HUES6 (cell line): Measurements from ENCODE around the gene DOC2B.
"Not testable (repeated sequence)": the region's sequence is repeated elsewhere in the genome, so short reads cannot be mapped to it uniquely, and the experiment has no call there.

ENCODE experiments used
- H3K27ac ChIP-seq: 2 replicates; pipeline ENCODE4 v1.7.0; 2013; ENCODE audit warnings: low read depth, mild to moderate bottlenecking, low read length, inconsistent platforms
- H3K27me3 ChIP-seq: 2 replicates; pipeline ENCODE4 v1.6.1; 2013; ENCODE audit warnings: low read length; ENCODE audit not compliant: control insufficient read depth, insufficient read depth
- H3K36me3 ChIP-seq: 2 replicates; pipeline ENCODE4 v1.6.1; 2013; ENCODE audit warnings: low read length; ENCODE audit not compliant: control insufficient read depth, insufficient read depth
- H3K4me1 ChIP-seq: 2 replicates; pipeline ENCODE4 v1.6.1; 2013; ENCODE audit warnings: low read length; ENCODE audit not compliant: control insufficient read depth, insufficient read depth
- H3K4me3 ChIP-seq: 2 replicates; pipeline ENCODE4 v1.5.1; 2013; ENCODE audit warnings: low read depth, low read length
- H3K9ac ChIP-seq: one replicate; pipeline ENCODE4 v1.6.1; 2013; ENCODE audit warnings: mild to moderate bottlenecking, low read length
- H3K9me3 ChIP-seq: 2 replicates; pipeline ENCODE4 v1.6.1; 2013; ENCODE audit warnings: low read depth, low read length; ENCODE audit not compliant: control insufficient read depth, insufficient read depth

The DOC2B gene

DNA sequence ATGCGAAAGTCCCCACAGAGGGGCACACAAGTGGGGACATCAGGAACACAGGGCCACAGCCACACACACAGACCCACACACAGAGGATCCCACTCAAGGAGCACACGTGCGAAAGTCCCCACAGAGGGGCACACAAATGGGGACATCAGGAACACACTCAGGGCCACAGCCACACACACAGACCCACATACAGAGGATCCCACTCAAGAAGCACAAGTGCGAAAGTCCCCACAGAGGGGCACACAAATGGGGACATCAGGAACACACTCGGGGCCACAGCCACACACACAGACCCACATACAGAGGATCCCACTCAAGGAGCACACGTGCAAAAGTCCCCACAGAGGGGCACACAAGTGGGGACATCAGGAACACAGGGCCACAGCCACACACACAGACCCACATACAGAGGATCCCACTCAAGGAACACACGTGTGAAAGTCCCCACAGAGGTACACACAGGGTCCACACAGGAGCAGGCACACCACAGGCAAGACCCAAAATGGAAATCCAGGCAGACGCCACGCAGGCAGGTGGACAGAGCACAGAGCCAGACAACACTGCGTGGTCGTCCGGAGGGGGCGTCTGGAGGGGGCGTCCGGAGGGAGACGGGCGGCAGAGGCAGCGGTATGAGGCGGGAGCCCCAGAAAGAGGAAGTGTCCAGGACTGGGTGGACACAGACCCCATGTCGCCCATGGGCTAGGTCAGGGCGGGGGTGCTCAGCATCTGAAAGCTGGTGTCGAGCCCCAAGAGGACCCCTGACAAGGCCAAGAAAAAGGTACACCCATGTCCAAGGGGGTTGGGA, 41.8 kb downstream of the DOC2B start:
- not testable (repeated sequence) for H3K9me3 ChIP-seq, H3K27ac ChIP-seq, H3K36me3 ChIP-seq, H3K4me1 ChIP-seq, H3K4me3 ChIP-seq, H3K9ac ChIP-seq, H3K27me3 ChIP-seq

DNA sequence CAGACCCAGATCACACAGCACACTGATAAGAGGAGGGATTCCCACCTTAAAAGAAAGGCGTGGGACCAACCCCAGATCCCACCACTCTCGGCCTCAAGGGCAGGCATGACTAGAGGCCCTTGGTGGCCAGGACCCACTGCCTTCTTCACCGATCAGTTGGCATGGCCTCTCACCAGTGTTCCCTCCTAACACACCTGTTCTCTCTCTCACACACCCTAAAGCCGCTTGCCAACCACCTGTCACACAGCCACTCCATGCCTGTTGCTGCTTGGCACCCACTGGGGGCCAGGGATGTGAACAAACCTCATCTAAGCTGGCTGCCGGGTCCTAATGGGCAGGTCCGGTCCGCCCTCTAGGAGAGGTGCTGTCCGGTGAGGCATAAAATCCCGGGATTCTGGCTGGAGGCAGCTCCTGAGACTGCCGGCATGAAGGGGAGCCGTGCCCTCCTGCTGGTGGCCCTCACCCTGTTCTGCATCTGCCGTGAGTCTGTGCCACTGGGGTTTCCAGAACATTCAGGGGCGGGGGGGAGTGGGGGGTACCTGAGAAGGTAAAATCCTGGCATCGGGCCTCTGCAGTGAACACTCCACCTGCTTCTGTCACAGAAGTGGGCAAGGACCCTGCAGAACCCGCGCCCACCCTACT, 44.2 kb downstream of the DOC2B start, which contains the start of gene SCGB1C2:
Gene SCGB1C2, plus strand, starts transcription at position 404 of the 642 bp plus-strand sequence. Its CDS starts 22 bp downstream, at position 426.
- not testable (repeated sequence) for H3K4me1 ChIP-seq, H3K9me3 ChIP-seq, H3K4me3 ChIP-seq, H3K27ac ChIP-seq, H3K36me3 ChIP-seq, H3K27me3 ChIP-seq, H3K9ac ChIP-seq

DNA sequence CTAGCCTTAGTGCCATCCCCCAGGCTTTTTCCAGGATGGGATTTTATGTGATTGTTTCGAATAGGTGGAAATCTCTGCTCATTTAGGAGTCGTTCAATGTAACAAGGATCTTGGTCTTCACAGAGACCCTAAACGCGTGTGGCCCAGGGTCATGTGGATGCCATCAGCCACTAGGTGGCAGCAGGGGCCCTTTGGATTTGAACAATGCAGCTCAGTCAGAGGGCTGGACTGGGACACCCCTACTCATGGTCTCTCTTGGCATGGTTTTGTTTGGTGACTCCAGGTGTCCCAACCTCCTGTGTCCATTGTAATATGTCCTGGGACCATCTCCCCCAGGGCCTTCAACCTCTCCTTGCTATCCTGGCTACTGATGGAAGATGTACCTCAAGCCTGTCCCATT, 44.9 kb downstream of the DOC2B start:
- not testable (repeated sequence) for H3K27ac ChIP-seq, H3K9me3 ChIP-seq, H3K36me3 ChIP-seq, H3K4me1 ChIP-seq, H3K4me3 ChIP-seq, H3K9ac ChIP-seq, H3K27me3 ChIP-seq

DNA sequence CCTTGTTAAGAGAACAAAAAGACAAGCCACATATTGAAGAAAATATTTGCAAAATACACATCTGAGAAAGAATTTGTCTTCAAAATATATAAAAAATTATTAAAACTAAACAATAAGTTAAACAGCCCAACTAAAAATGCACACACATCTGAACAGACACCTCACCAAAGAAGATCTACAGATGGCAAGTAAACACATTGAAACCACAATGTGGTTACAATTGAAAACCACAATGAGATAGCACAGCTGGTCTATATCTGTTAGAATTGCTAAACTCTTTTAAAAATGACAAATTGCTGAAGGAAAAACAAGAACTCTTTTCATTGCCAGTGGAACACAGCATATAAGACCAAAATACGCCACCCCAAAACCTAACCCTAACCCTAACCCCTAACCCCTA, 45.6 kb downstream of the DOC2B start:
- H3K27ac ChIP-seq, H3K9ac ChIP-seq, H3K27me3 ChIP-seq, H3K9me3 ChIP-seq, H3K4me3 ChIP-seq, H3K36me3 ChIP-seq, H3K4me1 ChIP-seq: not testable (repeated sequence)

DNA sequence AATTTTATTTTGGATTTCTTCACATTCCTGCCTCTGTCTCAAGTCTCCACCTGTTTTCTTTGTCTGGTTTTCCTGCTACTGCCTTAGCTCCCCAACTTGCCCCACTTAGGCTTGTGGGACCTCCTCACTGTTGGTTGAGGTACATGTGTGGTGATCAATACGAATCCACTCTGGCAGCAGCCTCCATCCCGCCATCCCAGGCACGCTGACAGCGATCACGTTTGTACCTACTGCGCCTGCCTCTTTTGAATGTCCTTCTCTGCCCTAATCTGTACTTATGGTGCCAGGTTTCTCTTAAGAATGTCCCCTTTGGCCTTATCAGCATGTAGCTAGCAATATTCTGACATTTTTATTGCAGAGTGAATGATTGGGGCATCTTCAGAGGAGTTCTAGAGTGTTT, 46.4 kb downstream of the DOC2B start:
- not testable (repeated sequence) for H3K27me3 ChIP-seq

DNA sequence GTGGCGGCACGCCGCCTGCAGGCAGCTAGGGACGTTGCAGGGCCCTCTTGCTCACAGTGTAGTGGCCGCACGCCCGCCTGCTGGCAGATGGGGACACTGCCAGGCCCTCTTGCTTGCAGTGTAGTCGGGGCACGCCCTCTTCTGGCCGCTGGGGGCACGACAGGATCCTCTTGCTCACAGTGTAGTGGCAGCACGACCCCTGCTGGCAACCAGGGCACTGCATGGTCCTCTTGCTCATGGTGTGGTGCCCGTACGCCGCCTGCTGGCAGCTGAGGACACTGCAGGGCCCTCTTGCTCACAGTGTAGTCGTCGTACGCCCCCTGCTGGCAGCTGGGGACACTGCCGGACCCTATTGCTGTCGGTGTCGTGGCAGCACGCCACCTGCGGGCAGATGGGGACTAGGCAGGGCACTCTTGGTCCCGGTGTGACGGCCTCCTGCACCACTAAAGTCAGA, 47.1 kb downstream of the DOC2B start:
- not testable (repeated sequence) for H3K9me3 ChIP-seq, H3K27me3 ChIP-seq, H3K27ac ChIP-seq, H3K4me3 ChIP-seq, H3K9ac ChIP-seq, H3K36me3 ChIP-seq, H3K4me1 ChIP-seq

More for the DNA sequence above, 46.4 kb downstream of the DOC2B start:
- H3K27ac ChIP-seq, H3K36me3 ChIP-seq, H3K9me3 ChIP-seq, H3K4me3 ChIP-seq, H3K4me1 ChIP-seq, H3K9ac ChIP-seq: not testable (repeated sequence)

DNA sequence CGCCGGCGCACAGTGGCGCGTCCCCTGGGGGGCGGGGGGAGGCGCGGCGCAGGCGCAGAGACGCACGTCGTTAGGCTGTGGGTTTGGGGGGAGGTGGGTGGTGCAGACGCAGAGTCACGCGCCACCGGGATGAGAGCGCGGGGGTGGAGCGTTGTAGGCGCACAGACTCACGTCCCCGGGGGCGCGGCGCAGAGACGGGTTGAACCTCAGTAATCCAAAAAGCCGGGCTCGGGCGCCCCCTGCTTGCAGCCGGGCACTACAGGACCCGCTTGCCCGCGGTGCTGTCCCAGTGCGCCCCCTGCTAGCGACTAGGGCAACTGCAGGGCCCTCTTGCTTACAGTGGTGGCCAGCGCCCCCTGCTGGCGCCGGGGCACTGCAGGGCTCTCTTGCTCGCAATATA, 47.5 kb downstream of the DOC2B start:
- H3K27ac ChIP-seq, H3K4me1 ChIP-seq: not testable (repeated sequence)

DNA sequence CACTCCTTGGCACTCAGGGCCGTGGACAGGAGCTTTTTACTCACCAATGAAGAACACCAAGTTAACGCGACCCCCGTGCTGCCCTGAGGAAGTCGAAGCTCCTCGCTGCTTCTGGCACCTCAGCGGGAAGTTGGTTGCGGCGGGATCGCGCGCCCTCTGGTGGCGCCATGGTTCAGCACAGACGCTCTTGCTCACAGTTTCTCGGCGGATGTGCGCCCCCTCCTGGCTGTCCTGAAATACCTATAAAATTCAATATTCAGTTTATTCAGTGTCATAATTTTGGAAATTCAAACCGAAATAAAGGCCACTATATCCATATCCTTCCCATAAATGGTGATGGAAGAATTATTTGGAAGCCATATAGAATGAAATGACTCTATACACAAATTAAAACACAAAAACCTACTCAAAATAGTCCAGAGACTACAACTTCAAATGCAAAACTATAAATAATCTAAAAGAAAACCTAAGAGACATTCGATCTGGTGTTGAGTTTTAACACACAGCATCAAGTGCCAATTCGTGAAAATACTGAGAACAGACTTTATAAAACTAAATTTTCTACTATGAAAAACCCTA, 63.0 kb downstream of the DOC2B start:
- H3K4me3 ChIP-seq, H3K9ac ChIP-seq, H3K4me1 ChIP-seq, H3K27ac ChIP-seq, H3K27me3 ChIP-seq, H3K9me3 ChIP-seq, H3K36me3 ChIP-seq: not testable (repeated sequence)

More for the DNA sequence above, 47.5 kb downstream of the DOC2B start:
- not testable (repeated sequence) for H3K9me3 ChIP-seq, H3K36me3 ChIP-seq, H3K4me3 ChIP-seq, H3K27me3 ChIP-seq, H3K9ac ChIP-seq

DNA sequence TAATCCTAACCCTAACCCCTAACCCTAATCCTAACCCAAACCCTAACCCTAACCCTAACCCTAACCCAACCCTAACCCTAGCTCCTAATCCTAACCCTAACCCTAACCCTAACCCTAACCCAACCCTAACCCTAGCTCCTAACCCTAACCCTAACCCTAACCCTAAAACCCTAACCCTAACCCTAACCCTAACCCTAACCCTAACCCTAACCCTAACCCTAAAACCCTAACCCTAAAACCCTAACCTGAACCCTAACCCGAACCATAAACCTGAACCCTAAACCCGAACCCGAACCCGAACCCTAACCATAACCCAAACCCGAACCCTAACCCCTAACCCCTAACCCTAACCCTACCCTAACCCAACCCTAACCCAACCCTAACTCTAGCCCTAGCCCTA, 68.3 kb downstream of the DOC2B start:
- H3K9ac ChIP-seq, H3K9me3 ChIP-seq, H3K27ac ChIP-seq, H3K27me3 ChIP-seq, H3K36me3 ChIP-seq, H3K4me1 ChIP-seq, H3K4me3 ChIP-seq: not testable (repeated sequence)
